K562 (cell line): Measurements from ENCODE around the gene PFKFB2. TPM values are rescaled to one million over a fixed set of nuclear protein-coding genes. Genes with fewer than 3 reads are reported as not detected.

ENCODE experiments used
- AFF1 ChIP-seq, 2 experiments: fragments of 450-650 bp; IDR thresholded peaks; 2 replicates each; pipeline ENCODE4 v1.6.1; 2018; ENCODE audit warnings: mild to moderate bottlenecking in 2 of 2, low read depth in 1 of 2; ENCODE audit not compliant: partially characterized antibody in 2 of 2
- DMBX1 ChIP-seq: fragments of 250-450 bp; sonication (Bioruptor Pico); IDR thresholded peaks from 2 replicates; pipeline ENCODE4 v1.8.0; 2022; ENCODE audit warnings: inconsistent platforms, mild to moderate bottlenecking, moderate library complexity, borderline replicate concordance
- NR3C1 ChIP-seq: sonication (generic); formaldehyde crosslinking; IDR thresholded peaks from 2 replicates; pipeline ENCODE4 v1.8.1; 2022; ENCODE audit warnings: missing genetic modification reagents
- NRF1 ChIP-seq, 2 experiments: fragments of 450-650 bp; IDR thresholded peaks in 1 of 2; conservative IDR thresholded peaks in 1 of 2; 2 replicates each; pipeline ENCODE4 v1.6.1; 2014; ENCODE audit warnings: mild to moderate bottlenecking in 2 of 2
- RBFOX2 ChIP-seq: fragments of 200-400 bp; formaldehyde crosslinking; IDR thresholded peaks from 2 replicates; pipeline ENCODE4 v1.6.1; 2017; ENCODE audit warnings: low read depth, mild to moderate bottlenecking, low read length, moderate library complexity
- TAF1 ChIP-seq: IDR thresholded peaks from 2 replicates; pipeline ENCODE4 v1.6.1; 2011; ENCODE audit warnings: mild to moderate bottlenecking, low read length, moderate library complexity; ENCODE audit not compliant: insufficient read depth, control insufficient read depth, severe bottlenecking; ENCODE audit errors: extremely low read depth
- TARDBP ChIP-seq: fragments of 450-650 bp; IDR thresholded peaks from 2 replicates; pipeline ENCODE4 v1.6.1; 2016
- ZNF197 ChIP-seq: fragments of 200-800 bp; sonication (Bioruptor generic); IDR thresholded peaks from 2 replicates; pipeline ENCODE4 v1.6.1; 2016; ENCODE audit warnings: low read depth, missing genetic modification characterization, missing compliant biosample characterization
- ZNF324 ChIP-seq: fragments of 250-450 bp; sonication (Bioruptor Pico); IDR thresholded peaks from 2 replicates; pipeline ENCODE4 v1.4.0; 2020; ENCODE audit warnings: mild to moderate bottlenecking
- ZNF507 ChIP-seq: conservative IDR thresholded peaks from 2 replicates; pipeline ENCODE4 v1.6.1; 2017; ENCODE audit warnings: missing genetic modification characterization, missing compliant biosample characterization
- ZNF668 ChIP-seq: fragments of 250-450 bp; sonication (Bioruptor Pico); IDR thresholded peaks from 2 replicates; pipeline ENCODE4 v1.8.0; 2022; ENCODE audit warnings: mild to moderate bottlenecking, inconsistent platforms
- polyA plus RNA-seq, 8 experiments: library from polyadenylated mRNA; depleted of rRNA in 4 of 8; stranded (reverse) in 5 of 8; unstranded in 3 of 8; fragments of >200 nt; fragmentation: Nextera tagmentation in 2 of 8; fragmentation: Illumina TruSeq in 1 of 8; extraction: Ambion mirVana in 2 of 8; extraction: Trizol in 1 of 8; gene quantifications; 2 replicates each; pipeline versions ENCODE4 v1.2.1 to v1.2.3, GENCODE V29; 2011 to 2014; ENCODE audit warnings: inconsistent platforms in 1 of 8, missing spikeins in 1 of 8
- total RNA-seq, 7 experiments: library from RNA; depleted of rRNA in 6 of 7; stranded (reverse); fragments of >200 nt in 6 of 7; fragmentation: Illumina TruSeq in 2 of 7; extraction: Trizol in 2 of 7; gene quantifications; 2 replicates each; pipeline versions ENCODE4 v1.2.1 to v1.2.3, GENCODE V29; 2011 to 2021; ENCODE audit warnings: low replicate concordance in 1 of 7
- TF ChIP-seq, protein P1 (sequence below): sonication (generic); formaldehyde crosslinking; IDR thresholded peaks from 2 replicates; pipeline ENCODE4 v1.8.1; 2023; ENCODE audit warnings: mild to moderate bottlenecking, missing genetic modification reagents, moderate library complexity
- TF ChIP-seq, protein P2 (sequence below): fragments of 450-650 bp; formaldehyde crosslinking; IDR thresholded peaks from 2 replicates; pipeline ENCODE4 v1.4.0; 2020; ENCODE audit warnings: mild to moderate bottlenecking, mixed read lengths
- TF ChIP-seq, protein P3 (sequence below): fragments of 200-400 bp; formaldehyde crosslinking; IDR thresholded peaks from 2 replicates; pipeline ENCODE4 v1.6.1; 2017; ENCODE audit warnings: mild to moderate bottlenecking, low read depth, low read length, moderate library complexity
- TF ChIP-seq, protein P4 (sequence below): fragments of 250-450 bp; sonication (Bioruptor Pico); IDR thresholded peaks from 2 replicates; pipeline ENCODE4 v1.4.0; 2020; ENCODE audit warnings: mild to moderate bottlenecking

Gene PFKFB2
- total and polyA plus RNA-seq, 9 of the 15 experiments (the other 6 are each of a cell fraction or from before 2014, with no cell fraction given) = 6.9 to 26.0 (median 16.4) TPM

DNA sequence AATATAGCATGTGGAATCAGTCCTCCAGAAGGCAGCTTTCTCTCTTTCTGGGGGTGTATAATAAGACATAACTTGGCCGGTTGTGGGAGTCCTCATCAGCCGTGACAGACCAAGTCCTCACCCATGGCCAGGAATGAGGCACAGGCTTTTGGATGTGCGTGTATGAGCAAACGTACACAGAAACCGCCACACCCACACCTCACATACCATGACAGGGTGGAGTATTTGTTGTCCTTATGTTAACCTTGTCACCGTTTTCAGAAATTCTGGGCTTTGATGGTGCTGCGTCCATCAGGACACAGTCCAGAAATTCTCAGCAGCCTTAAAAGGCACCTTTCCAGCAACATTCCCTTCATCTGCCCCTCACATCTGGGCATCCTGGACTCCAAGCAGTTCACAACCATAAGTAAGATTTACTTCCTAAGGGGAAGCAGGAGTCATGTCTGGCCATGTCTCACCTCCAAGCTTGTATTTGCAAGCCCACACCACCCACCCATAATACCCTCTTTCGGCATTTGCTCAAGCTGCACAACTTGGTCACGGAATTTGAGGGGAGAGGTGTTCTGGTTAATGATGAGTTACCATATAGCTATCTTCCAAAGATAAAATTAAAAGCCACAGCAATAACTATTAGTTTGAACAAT lies 32.9 kb upstream of the PFKFB2 start (continued):
- TF ChIP-seq, protein P1, sequence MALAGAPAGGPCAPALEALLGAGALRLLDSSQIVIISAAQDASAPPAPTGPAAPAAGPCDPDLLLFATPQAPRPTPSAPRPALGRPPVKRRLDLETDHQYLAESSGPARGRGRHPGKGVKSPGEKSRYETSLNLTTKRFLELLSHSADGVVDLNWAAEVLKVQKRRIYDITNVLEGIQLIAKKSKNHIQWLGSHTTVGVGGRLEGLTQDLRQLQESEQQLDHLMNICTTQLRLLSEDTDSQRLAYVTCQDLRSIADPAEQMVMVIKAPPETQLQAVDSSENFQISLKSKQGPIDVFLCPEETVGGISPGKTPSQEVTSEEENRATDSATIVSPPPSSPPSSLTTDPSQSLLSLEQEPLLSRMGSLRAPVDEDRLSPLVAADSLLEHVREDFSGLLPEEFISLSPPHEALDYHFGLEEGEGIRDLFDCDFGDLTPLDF (CRISPR knock-in tag) = no peak
- TF ChIP-seq TAF1 = no peak
- no peak for TF ChIP-seq ZNF668 (CRISPR knock-in tag)
- TF ChIP-seq, protein P2, sequence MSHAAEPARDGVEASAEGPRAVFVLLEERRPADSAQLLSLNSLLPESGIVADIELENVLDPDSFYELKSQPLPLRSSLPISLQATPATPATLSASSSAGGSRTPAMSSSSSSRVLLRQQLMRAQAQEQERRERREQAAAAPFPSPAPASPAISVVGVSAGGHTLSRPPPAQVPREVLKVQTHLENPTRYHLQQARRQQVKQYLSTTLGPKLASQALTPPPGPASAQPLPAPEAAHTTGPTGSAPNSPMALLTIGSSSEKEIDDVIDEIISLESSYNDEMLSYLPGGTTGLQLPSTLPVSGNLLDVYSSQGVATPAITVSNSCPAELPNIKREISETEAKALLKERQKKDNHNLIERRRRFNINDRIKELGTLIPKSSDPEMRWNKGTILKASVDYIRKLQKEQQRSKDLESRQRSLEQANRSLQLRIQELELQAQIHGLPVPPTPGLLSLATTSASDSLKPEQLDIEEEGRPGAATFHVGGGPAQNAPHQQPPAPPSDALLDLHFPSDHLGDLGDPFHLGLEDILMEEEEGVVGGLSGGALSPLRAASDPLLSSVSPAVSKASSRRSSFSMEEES (CRISPR knock-in tag) = no peak
- TF ChIP-seq TARDBP = no peak
- TF ChIP-seq ZNF197 (CRISPR knock-in tag) = no peak
- TF ChIP-seq NRF1 (conservative IDR thresholded peaks at IDR 0.05 in 1 of 2, IDR thresholded peaks at IDR 0.05 in 1 of 2) = no peak
- TF ChIP-seq ZNF324 (CRISPR knock-in tag) = 0 out of 2 replicates have a peak, but pooled peaks have one; percentile 15
- TF ChIP-seq, protein P3, sequence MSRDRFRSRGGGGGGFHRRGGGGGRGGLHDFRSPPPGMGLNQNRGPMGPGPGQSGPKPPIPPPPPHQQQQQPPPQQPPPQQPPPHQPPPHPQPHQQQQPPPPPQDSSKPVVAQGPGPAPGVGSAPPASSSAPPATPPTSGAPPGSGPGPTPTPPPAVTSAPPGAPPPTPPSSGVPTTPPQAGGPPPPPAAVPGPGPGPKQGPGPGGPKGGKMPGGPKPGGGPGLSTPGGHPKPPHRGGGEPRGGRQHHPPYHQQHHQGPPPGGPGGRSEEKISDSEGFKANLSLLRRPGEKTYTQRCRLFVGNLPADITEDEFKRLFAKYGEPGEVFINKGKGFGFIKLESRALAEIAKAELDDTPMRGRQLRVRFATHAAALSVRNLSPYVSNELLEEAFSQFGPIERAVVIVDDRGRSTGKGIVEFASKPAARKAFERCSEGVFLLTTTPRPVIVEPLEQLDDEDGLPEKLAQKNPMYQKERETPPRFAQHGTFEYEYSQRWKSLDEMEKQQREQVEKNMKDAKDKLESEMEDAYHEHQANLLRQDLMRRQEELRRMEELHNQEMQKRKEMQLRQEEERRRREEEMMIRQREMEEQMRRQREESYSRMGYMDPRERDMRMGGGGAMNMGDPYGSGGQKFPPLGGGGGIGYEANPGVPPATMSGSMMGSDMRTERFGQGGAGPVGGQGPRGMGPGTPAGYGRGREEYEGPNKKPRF = no peak
- no peak for TF ChIP-seq ZNF507 (tag)
- TF ChIP-seq RBFOX2 = no peak
- TF ChIP-seq, protein P4, sequence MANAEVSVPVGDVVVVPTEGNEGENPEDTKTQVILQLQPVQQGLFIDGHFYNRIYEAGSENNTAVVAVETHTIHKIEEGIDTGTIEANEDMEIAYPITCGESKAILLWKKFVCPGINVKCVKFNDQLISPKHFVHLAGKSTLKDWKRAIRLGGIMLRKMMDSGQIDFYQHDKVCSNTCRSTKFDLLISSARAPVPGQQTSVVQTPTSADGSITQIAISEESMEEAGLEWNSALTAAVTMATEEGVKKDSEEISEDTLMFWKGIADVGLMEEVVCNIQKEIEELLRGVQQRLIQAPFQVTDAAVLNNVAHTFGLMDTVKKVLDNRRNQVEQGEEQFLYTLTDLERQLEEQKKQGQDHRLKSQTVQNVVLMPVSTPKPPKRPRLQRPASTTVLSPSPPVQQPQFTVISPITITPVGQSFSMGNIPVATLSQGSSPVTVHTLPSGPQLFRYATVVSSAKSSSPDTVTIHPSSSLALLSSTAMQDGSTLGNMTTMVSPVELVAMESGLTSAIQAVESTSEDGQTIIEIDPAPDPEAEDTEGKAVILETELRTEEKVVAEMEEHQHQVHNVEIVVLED (CRISPR knock-in tag) = 0 out of 2 replicates have a peak, but pooled peaks have one; percentile 12
- TF ChIP-seq DMBX1 (CRISPR knock-in tag) = 0 out of 2 replicates have a peak, but pooled peaks have one; percentile 14
- TF ChIP-seq NR3C1 (CRISPR knock-in tag) = no peak
- TF ChIP-seq AFF1 (IDR thresholded peaks at IDR 0.05; ENCODE audit: low read depth in 1 of 2, partially characterized antibody in 2 of 2) = no peak
